ENCODE measurements around the gene ART4.

Gene ART4

GRCh38 chr12:14810167-14810952 lies 33.0 kb downstream of the ART4 start:
- DNase-seq, result no peak

- no peak for DNase-seq
Observed at GRCh38 chr12:14803830-14804160, 39.5 kb downstream of the ART4 start.

- peak; percentile 78 for DNase-seq
Observed at GRCh38 chr12:14803011-14803829, 40.1 kb downstream of the ART4 start, which contains the start of the genes C12orf60 and WBP11. TSS of gene C12orf60 (plus strand) at chr12:14803670. CDS start at chr12:14822936, 19,266 bp downstream. TSS of gene WBP11 (minus strand) at chr12:14803478. CDS start at chr12:14801383, 2,095 bp downstream.

- DNase-seq, result no peak
Observed at GRCh38 chr12:14802721-14803010, 40.7 kb downstream of the ART4 start.

GRCh38 chr12:14802247-14802646 lies 41.1 kb downstream of the ART4 start:
- no peak for DNase-seq

GRCh38 chr12:14795028-14795448 lies 48.3 kb downstream of the ART4 start:
- no peak for DNase-seq

- no peak for DNase-seq
Observed at GRCh38 chr12:14785568-14785967, 57.8 kb downstream of the ART4 start.

- no peak for DNase-seq
Observed at GRCh38 chr12:14784471-14784870, 58.9 kb downstream of the ART4 start.

GRCh38 chr12:14782756-14783155 lies 60.6 kb downstream of the ART4 start:
- no peak for DNase-seq

GRCh38 chr12:14781563-14781962 lies 61.8 kb downstream of the ART4 start:
- DNase-seq, result no peak

GRCh38 chr12:14780859-14781258 lies 62.5 kb downstream of the ART4 start:
- DNase-seq, result no peak

- no peak for DNase-seq
Observed at GRCh38 chr12:14779834-14780233, 63.5 kb downstream of the ART4 start.

- no peak for DNase-seq
Observed at GRCh38 chr12:14777271-14777670, 66.1 kb downstream of the ART4 start.

- no peak for DNase-seq
Observed at GRCh38 chr12:14776236-14776961, 66.9 kb downstream of the ART4 start.

GRCh38 chr12:14775636-14775980 lies 67.7 kb downstream of the ART4 start:
- no peak for DNase-seq

Measured in activated CD8-positive, alpha-beta memory T cell treated with anti-CD3 and anti-CD28 coated beads, Interleukin-2, amount 50 U/mL, for 4 hours (primary cell).